Sciatic nerve (tissue), 2 donors: ENCODE results near the gene USP19. TPM values are rescaled to one million over a fixed set of nuclear protein-coding genes. Genes with fewer than 3 reads are reported as not detected.

Experiments used
- ATAC-seq: fragments of 200-7000 bp; cut with Tn5 transposase; one replicate; pipeline ENCODE4 v1.9.1; 2020; ENCODE audit warnings: mild to moderate bottlenecking, moderate library complexity
- DNase-seq: peaks from one replicate; pipeline ENCODE4 v3.0.0-alpha.2; 2020; ENCODE audit warnings: low spot score
- intact Hi-C: fragments of 100-400 bp; cut with DNase I; formaldehyde crosslinking; loops from one replicate; pipeline ENCODE4 v1.14.2; 2022
- total RNA-seq: library from RNA; stranded (reverse); fragmentation: NEBNext Ultra II Directional; extraction: Animal tissue kit (Norgen Biotek cat#: 25700); gene quantifications from one replicate; pipeline ENCODE4 v1.2.1, GENCODE V29; 2021
- donor health status: DM: no; HTN: no; CAD: no.
- donor health status: DM: no; HTN: no; CAD: no.

Gene USP19
- total RNA-seq, 1 donor from 2014 or later: 55.7 TPM

- intact Hi-C loops: no loop called here
- no peak for DNase-seq
- no peak for ATAC-seq
Measured at GRCh38 chr3:49134471-49135265, 14.0 kb upstream of the USP19 start.

- intact Hi-C loops: no loop called here
- ATAC-seq: peak; percentile 95
- DNase-seq: peak; percentile 90
Measured at GRCh38 chr3:49133226-49133951, 12.8 kb upstream of the USP19 start.

GRCh38 chr3:49132437-49133225 is 12.0 kb upstream of the USP19 start, which contains the start of gene LAMB2:
LAMB2 (minus strand) TSS chr3:49133050; CDS start chr3:49132867, 183 bp downstream.
- intact Hi-C loops: no loop called here
- DNase-seq (peak; percentile 86), ATAC-seq (peak; percentile 93)

GRCh38 chr3:49132073-49132436 is 11.4 kb upstream of the USP19 start:
- ATAC-seq: no peak
- intact Hi-C loops: no loop called here
- DNase-seq: no peak

GRCh38 chr3:49131576-49131975 is 11.0 kb upstream of the USP19 start:
- intact Hi-C loops: no loop called here
- ATAC-seq (no peak), DNase-seq (no peak)

GRCh38 chr3:49131040-49131439 is 10.4 kb upstream of the USP19 start:
- no peak for DNase-seq
- intact Hi-C loops: no loop called here
- no peak for ATAC-seq

- ATAC-seq (no peak), DNase-seq (no peak)
- intact Hi-C loops: no loop called here
Measured at GRCh38 chr3:49124991-49125670, 4.5 kb upstream of the USP19 start.

- ATAC-seq (no peak), DNase-seq (no peak)
- intact Hi-C loops: no loop called here
Measured at GRCh38 chr3:49124203-49124602, 3.6 kb upstream of the USP19 start.

- no peak for ATAC-seq
Measured at GRCh38 chr3:49123687-49124086, 3.1 kb upstream of the USP19 start.

GRCh38 chr3:49122886-49123545 is 2.4 kb upstream of the USP19 start:
- intact Hi-C loops: no loop called here
- no peak for DNase-seq
- no peak for ATAC-seq

More at GRCh38 chr3:49123687-49124086, 3.1 kb upstream of the USP19 start:
- DNase-seq: no peak
- intact Hi-C loops: no loop called here

- DNase-seq (no peak), ATAC-seq (no peak)
- intact Hi-C loops: no loop called here
Measured at GRCh38 chr3:49122451-49122850, 1.8 kb upstream of the USP19 start.

- intact Hi-C loops: no loop called here
- ATAC-seq (no peak), DNase-seq (no peak)
Measured at GRCh38 chr3:49122022-49122421, 1.4 kb upstream of the USP19 start.

GRCh38 chr3:49121132-49121736 is 611 bp upstream of the USP19 start:
- ATAC-seq: peak; percentile 5
- intact Hi-C loops: no loop called here
- DNase-seq: no peak

- DNase-seq (no peak), ATAC-seq (no peak)
- intact Hi-C loops: no loop called here
Measured at GRCh38 chr3:49120096-49120437, 556 bp downstream of the USP19 start.

GRCh38 chr3:49119439-49119838 is 1.2 kb downstream of the USP19 start:
- no peak for ATAC-seq
- intact Hi-C loops: no loop called here

GRCh38 chr3:49119036-49119435 is 1.6 kb downstream of the USP19 start:
- intact Hi-C loops: no loop called here
- DNase-seq (no peak), ATAC-seq (no peak)

More at GRCh38 chr3:49119439-49119838, 1.2 kb downstream of the USP19 start:
- no peak for DNase-seq

GRCh38 chr3:49112262-49112661 is 8.4 kb downstream of the USP19 start:
- ATAC-seq (no peak), DNase-seq (no peak)
- intact Hi-C loops: no loop called here

GRCh38 chr3:49111347-49111746 is 9.3 kb downstream of the USP19 start:
- intact Hi-C loops: no loop called here
- DNase-seq (no peak), ATAC-seq (no peak)
